ENCODE measurements around the gene TOP2A. TPM values are rescaled to one million over a fixed set of nuclear protein-coding genes. Genes with fewer than 3 reads are reported as not detected.
"Not testable (repeated sequence)": the region's sequence is repeated elsewhere in the genome, so short reads cannot be mapped to it uniquely, and the experiment has no call there.

Gene TOP2A
- total RNA-seq, 2 donors from 2014 or later, result 0.81 to 8.5 TPM

DNA sequence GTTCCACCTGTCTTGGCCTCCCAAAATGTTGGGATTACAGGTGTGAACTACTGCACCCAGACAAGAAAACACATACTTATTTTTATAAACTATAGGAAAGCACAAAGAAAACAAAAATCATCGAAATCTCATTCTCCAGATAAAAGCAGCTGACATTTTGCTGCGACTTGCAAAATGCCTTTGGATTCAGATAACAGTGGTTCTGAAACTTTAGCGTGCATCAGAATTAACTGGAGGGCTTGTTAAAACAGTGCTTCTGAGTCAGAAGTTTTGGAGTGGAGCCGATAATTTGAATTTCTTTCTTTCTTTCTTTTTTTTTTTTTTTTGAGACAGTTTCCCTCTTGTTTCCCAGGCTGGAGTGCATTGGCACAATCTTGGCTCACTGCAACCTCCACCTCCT is 35.4 kb downstream of the TOP2A start:
- no peaks in the 10 kb centered on the region for H3K36me3 ChIP-seq
- no peaks in the 10 kb centered on the region for H3K9me3 ChIP-seq
- no peaks in the 10 kb centered on the region for H3K27me3 ChIP-seq (replicated peaks; ENCODE audit: insufficient read depth)
- H3K4me1 ChIP-seq (ENCODE audit: control insufficient read depth in 1 of 2, low read depth in 2 of 2), result no peaks in the 10 kb centered on the region
- no peak overlapping the region for H3K4me3 ChIP-seq
- no peak overlapping the region for H3K27ac ChIP-seq
- ATAC-seq (ENCODE audit: insufficient number of reproducible peaks, low FRiP score, low read depth) (no peak), DNase-seq (ENCODE audit: low spot score) (no peak)
- TF ChIP-seq, protein P1, sequence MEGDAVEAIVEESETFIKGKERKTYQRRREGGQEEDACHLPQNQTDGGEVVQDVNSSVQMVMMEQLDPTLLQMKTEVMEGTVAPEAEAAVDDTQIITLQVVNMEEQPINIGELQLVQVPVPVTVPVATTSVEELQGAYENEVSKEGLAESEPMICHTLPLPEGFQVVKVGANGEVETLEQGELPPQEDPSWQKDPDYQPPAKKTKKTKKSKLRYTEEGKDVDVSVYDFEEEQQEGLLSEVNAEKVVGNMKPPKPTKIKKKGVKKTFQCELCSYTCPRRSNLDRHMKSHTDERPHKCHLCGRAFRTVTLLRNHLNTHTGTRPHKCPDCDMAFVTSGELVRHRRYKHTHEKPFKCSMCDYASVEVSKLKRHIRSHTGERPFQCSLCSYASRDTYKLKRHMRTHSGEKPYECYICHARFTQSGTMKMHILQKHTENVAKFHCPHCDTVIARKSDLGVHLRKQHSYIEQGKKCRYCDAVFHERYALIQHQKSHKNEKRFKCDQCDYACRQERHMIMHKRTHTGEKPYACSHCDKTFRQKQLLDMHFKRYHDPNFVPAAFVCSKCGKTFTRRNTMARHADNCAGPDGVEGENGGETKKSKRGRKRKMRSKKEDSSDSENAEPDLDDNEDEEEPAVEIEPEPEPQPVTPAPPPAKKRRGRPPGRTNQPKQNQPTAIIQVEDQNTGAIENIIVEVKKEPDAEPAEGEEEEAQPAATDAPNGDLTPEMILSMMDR (IDR thresholded peaks at IDR 0.05), result no peak

DNA sequence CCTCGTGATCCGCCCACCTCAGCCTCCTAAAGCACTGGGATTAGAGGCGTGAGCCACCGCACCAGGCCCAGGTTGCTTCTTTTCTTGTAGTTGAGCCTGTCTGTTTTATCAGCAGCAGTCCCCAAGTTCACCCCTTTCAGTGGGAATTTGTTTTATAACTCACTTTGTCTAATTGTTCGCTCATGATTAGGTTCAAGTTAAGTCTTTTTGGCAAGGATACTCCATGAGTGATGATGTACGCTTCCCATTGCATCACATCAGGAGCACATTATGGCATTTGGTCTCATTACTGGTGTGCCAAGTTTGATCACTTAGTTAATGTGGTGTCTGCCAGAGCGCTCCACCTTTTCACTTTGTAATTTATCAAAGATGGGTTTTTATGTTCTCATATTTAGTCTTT is 38.7 kb downstream of the TOP2A start:
- ATAC-seq (ENCODE audit: insufficient number of reproducible peaks, low FRiP score, low read depth), result no peak
- DNase-seq (ENCODE audit: low spot score), result no peak
- H3K4me1 ChIP-seq (ENCODE audit: control insufficient read depth in 1 of 2, low read depth in 2 of 2), result no peaks in the 10 kb centered on the region
- no peaks in the 10 kb centered on the region for H3K27me3 ChIP-seq (replicated peaks; ENCODE audit: insufficient read depth)
- no peak overlapping the region for H3K27ac ChIP-seq
- TF ChIP-seq, protein P1 (IDR thresholded peaks at IDR 0.05), result no peak
- H3K36me3 ChIP-seq, result no peaks in the 10 kb centered on the region
- no peaks in the 10 kb centered on the region for H3K9me3 ChIP-seq
- H3K4me3 ChIP-seq, result no peak overlapping the region

DNA sequence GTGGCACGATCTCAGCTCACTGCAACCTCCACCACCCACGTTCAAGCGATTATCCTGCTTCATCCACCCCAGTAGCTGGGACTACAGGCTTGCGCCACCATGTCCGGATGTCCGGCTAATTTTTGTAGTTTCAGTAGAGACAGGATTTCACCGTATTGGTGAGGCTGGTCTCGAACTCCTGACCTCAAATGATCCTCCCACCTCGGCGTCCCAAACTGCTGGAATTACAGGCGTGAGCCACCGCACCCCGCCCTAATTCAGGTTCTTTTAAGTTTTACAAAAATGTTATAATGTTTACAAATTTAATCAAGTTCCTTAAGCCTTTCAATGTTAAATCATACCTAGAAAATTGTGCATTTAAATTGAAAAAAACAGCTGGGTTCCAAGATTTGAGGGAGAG is 39.9 kb downstream of the TOP2A start:
- Histone ChIP-seq H3K4me3 (no peak overlapping the region), H3K36me3 (no peaks in the 10 kb centered on the region), H3K27ac (no peak overlapping the region), H3K9me3 (no peaks in the 10 kb centered on the region), H3K4me1 (ENCODE audit: control insufficient read depth in 1 of 2, low read depth in 2 of 2) (no peaks in the 10 kb centered on the region), H3K27me3 (replicated peaks; ENCODE audit: insufficient read depth) (no peaks in the 10 kb centered on the region)
- DNase-seq (ENCODE audit: low spot score), result no peak
- TF ChIP-seq, protein P1 (IDR thresholded peaks at IDR 0.05), result no peak
- ATAC-seq (ENCODE audit: insufficient number of reproducible peaks, low FRiP score, low read depth), result no peak

DNA sequence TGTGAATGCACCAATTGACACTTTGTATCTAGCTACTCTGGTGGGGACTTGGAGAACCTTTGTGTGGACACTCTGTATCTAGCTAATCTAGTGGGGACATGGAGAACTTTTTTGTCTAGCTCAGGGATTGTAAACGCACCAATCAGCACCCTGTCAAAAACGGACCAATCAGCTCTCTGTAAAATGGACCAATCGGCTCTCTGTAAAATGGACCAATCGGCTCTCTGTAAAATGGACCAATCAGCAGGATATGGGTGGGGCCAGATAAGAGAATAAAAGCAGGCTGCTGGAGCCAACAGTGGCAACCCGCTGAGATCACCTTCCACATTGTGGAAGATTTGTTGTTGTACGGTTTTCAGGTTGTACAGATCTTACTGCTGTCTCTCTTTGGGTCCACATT is 41.2 kb downstream of the TOP2A start:
- not testable (repeated sequence) for DNase-seq (ENCODE audit: low spot score); ATAC-seq (ENCODE audit: insufficient number of reproducible peaks, low FRiP score, low read depth); H3K4me3 ChIP-seq; H3K27ac ChIP-seq; H3K36me3 ChIP-seq; H3K4me1 ChIP-seq (ENCODE audit: control insufficient read depth in 1 of 2, low read depth in 2 of 2); H3K9me3 ChIP-seq; H3K27me3 ChIP-seq (replicated peaks; ENCODE audit: insufficient read depth)

DNA sequence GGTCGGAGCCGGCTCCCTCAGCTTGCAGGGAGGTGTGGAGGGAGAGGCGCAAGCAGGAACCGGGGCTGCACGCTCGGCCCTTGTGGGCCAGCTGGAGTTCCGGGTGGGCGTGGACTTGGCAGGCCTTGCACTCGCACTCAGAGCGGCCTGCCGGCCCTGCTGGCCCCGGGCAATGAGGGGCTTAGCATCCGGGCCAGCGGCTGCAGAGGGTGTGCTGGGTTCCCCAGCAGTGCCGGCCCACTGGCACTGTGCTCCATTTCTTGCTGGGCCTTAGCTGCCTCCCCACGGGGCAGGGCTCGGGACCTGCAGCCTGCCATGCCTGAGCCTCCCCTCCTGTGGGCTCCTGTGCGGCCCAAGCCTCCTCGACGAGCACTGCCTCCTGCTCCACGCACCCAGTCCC is 41.9 kb downstream of the TOP2A start:
- H3K27ac ChIP-seq; H3K9me3 ChIP-seq; DNase-seq (ENCODE audit: low spot score); H3K4me3 ChIP-seq; ATAC-seq (ENCODE audit: insufficient number of reproducible peaks, low FRiP score, low read depth); H3K27me3 ChIP-seq (replicated peaks; ENCODE audit: insufficient read depth); H3K36me3 ChIP-seq; H3K4me1 ChIP-seq (ENCODE audit: control insufficient read depth in 1 of 2, low read depth in 2 of 2): not testable (repeated sequence)

DNA sequence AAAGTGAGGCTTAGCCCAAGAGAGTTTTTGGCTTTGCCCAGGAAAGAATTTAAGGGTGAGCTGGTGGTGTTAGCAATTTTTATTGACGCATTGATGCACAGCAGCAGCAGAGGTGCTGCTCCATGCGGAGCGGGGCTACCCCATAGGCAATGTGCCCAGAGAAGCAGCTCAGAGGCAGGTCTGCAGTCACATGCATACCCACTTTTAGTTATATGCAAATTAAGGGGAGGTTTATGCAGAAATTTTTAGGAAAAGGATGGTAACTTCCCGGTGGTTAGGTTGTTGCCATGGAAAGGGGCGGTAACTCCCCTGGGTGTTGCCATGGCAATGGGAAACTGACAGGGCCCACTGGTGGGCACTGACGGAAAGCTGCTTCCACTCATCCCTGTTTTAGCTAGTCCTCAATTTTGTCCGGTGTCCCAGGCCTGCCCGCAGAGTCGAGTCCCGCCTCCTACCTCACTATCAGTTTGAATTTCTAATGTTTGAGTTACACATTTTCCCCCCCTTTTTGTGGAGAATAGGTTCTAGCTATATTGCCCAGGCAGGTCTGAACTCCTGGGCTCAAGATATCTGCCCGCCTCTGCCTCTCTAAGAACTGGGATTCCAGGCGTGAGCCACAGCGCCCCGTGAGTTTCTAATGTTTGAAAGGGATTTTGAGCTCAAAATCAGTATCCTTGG is 42.7 kb downstream of the TOP2A start:
- DNase-seq (ENCODE audit: low spot score), result no peak
- H3K4me3 ChIP-seq, result no peak overlapping the region
- H3K9me3 ChIP-seq, result no peaks in the 10 kb centered on the region
- H3K27me3 ChIP-seq (replicated peaks; ENCODE audit: insufficient read depth), result no peaks in the 10 kb centered on the region
- TF ChIP-seq, protein P1 (IDR thresholded peaks at IDR 0.05), result no peak
- no peaks in the 10 kb centered on the region for H3K36me3 ChIP-seq
- H3K27ac ChIP-seq, result no peak overlapping the region
- ATAC-seq (ENCODE audit: insufficient number of reproducible peaks, low FRiP score, low read depth), result no peak
- no peaks in the 10 kb centered on the region for H3K4me1 ChIP-seq (ENCODE audit: control insufficient read depth in 1 of 2, low read depth in 2 of 2)

Data from thoracic aorta (tissue), 2 donors.